GM23248 (cell line): ENCODE data around the gene FAM114A1.

Experiments used
- EZH2 ChIP-seq: fragments of 200-600 bp; sonication (generic); IDR thresholded peaks from 2 replicates; pipeline ENCODE4 v1.6.1; 2018; ENCODE audit warnings: antibody characterized with exemption, mild to moderate bottlenecking; ENCODE audit not compliant: insufficient read depth, poor library complexity, severe bottlenecking
- EZH2phosphoT487 ChIP-seq: fragments of 200-600 bp; sonication (generic); IDR thresholded peaks from 2 replicates; pipeline ENCODE4 v1.6.1; 2018; ENCODE audit warnings: antibody characterized with exemption, moderate library complexity, mild to moderate bottlenecking, low read depth; ENCODE audit not compliant: insufficient read depth

- TF ChIP-seq EZH2phosphoT487 (no peak), EZH2 (no peak)
These were observed 101.1 kb downstream of the FAM114A1 start for GRCh38 chr4:38968668-38969067.
